T47D (cell line): Measurements from ENCODE around the gene ADTRP.

Experiments used
- DNase-seq, 2 experiments: peaks; one replicate each; pipeline versions ENCODE4 v3.0.0 to v3.0.0-alpha.2; 2011 to 2012; ENCODE audit warnings: low read depth in 1 of 2, low spot score in 1 of 2
- JUND ChIP-seq: IDR thresholded peaks from 2 replicates; pipeline ENCODE4 v1.6.1; 2012; ENCODE audit warnings: low read depth
- in situ Hi-C: cut with HindIII; loops from 2 replicates; pipeline ENCODE4 v1.10.0; 2016; ENCODE audit warnings: low sequenced_read_pairs, low pct_unique_long_range_greater_than_20kb

The ADTRP gene

GRCh38 chr6:11778648-11779328, at the start of gene ADTRP:
Gene ADTRP (minus strand): TSS chr6:11778803. CDS start chr6:11778759, 44 bp downstream.
- no peak for TF ChIP-seq JUND
- no peak for DNase-seq
- in situ Hi-C loops = no loop called here

- no peak for TF ChIP-seq JUND
- in situ Hi-C loops = no loop called here
Measured at GRCh38 chr6:11826779-11827178, 48.2 kb upstream of the ADTRP start.

GRCh38 chr6:11824986-11825385, 46.4 kb upstream of the ADTRP start:
- in situ Hi-C loops = no loop called here
- DNase-seq = no peak
- TF ChIP-seq JUND = no peak

More at GRCh38 chr6:11826779-11827178, 48.2 kb upstream of the ADTRP start:
- DNase-seq = no peak

- DNase-seq = peak in 1 of 2 experiments; percentile 47
- in situ Hi-C loops = no loop called here
- TF ChIP-seq JUND = no peak
Measured at GRCh38 chr6:11822346-11822745, 43.7 kb upstream of the ADTRP start.

- in situ Hi-C loops = no loop called here
- no peak for DNase-seq
- no peak for TF ChIP-seq JUND
Measured at GRCh38 chr6:11821781-11822180, 43.2 kb upstream of the ADTRP start.

GRCh38 chr6:11820821-11821220, 42.2 kb upstream of the ADTRP start:
- no peak for DNase-seq
- no peak for TF ChIP-seq JUND
- in situ Hi-C loops = no loop called here

- in situ Hi-C loops = no loop called here
- DNase-seq = no peak
- no peak for TF ChIP-seq JUND
Measured at GRCh38 chr6:11819486-11819885, 40.9 kb upstream of the ADTRP start.

GRCh38 chr6:11815231-11815630, 36.6 kb upstream of the ADTRP start:
- DNase-seq = no peak
- TF ChIP-seq JUND = no peak
- in situ Hi-C loops = no loop called here

- in situ Hi-C loops = no loop called here
- DNase-seq = no peak
- TF ChIP-seq JUND = no peak
Measured at GRCh38 chr6:11814819-11815218, 36.2 kb upstream of the ADTRP start.

- no peak for TF ChIP-seq JUND
- in situ Hi-C loops = no loop called here
- no peak for DNase-seq
Measured at GRCh38 chr6:11814106-11814505, 35.5 kb upstream of the ADTRP start.

GRCh38 chr6:11813606-11814005, 35.0 kb upstream of the ADTRP start:
- DNase-seq = no peak
- in situ Hi-C loops = no loop called here
- TF ChIP-seq JUND = no peak

- DNase-seq = no peak
- no peak for TF ChIP-seq JUND
- in situ Hi-C loops = no loop called here
Measured at GRCh38 chr6:11812951-11813350, 34.3 kb upstream of the ADTRP start.

- no peak for DNase-seq
- no peak for TF ChIP-seq JUND
- in situ Hi-C loops = no loop called here
Measured at GRCh38 chr6:11812439-11812838, 33.8 kb upstream of the ADTRP start.
